IPS DF 4.7 (cell line): ENCODE measurements around the gene ZNF700.
"Not testable (repeated sequence)": the region's sequence is repeated elsewhere in the genome, so short reads cannot be mapped to it uniquely, and the experiment has no call there.

Experiments used
- DNase-seq: peaks from one replicate; pipeline ENCODE4 v3.0.0-alpha.2; 2013; ENCODE audit warnings: low spot score; ENCODE audit errors: extremely low read depth

Gene ZNF700

GRCh38 chr19:11938383-11938782 lies 13.5 kb downstream of the ZNF700 start:
- not testable (repeated sequence) for DNase-seq

- DNase-seq, result not testable (repeated sequence)
These were observed 16.5 kb downstream of the ZNF700 start for GRCh38 chr19:11941361-11941887.

- DNase-seq, result no peak
These were observed 17.3 kb downstream of the ZNF700 start for GRCh38 chr19:11942008-11942842.

GRCh38 chr19:11942843-11943108 lies 17.9 kb downstream of the ZNF700 start:
- DNase-seq, result no peak

- DNase-seq, result no peak
These were observed 19.7 kb downstream of the ZNF700 start for GRCh38 chr19:11944656-11945055.

- no peak for DNase-seq
These were observed 23.7 kb downstream of the ZNF700 start for GRCh38 chr19:11948646-11949045.

- no peak for DNase-seq
These were observed 24.3 kb downstream of the ZNF700 start for GRCh38 chr19:11949201-11949600.

- not testable (repeated sequence) for DNase-seq
These were observed 24.7 kb downstream of the ZNF700 start for GRCh38 chr19:11949614-11950080.

GRCh38 chr19:11950312-11950711 lies 25.4 kb downstream of the ZNF700 start:
- no peak for DNase-seq

GRCh38 chr19:11963566-11964355 lies 38.9 kb downstream of the ZNF700 start:
- DNase-seq, result no peak

- DNase-seq, result no peak
These were observed 39.6 kb downstream of the ZNF700 start for GRCh38 chr19:11964496-11964857.

- peak; percentile 89 for DNase-seq
These were observed 40.1 kb downstream of the ZNF700 start, which contains the start of gene ZNF763 for GRCh38 chr19:11964858-11965645. Gene ZNF763 (plus strand): TSS chr19:11965040. CDS start chr19:11965209, 169 bp downstream.

- DNase-seq, result no peak
These were observed 45.3 kb downstream of the ZNF700 start for GRCh38 chr19:11970174-11970573.

GRCh38 chr19:11971041-11971440 lies 46.1 kb downstream of the ZNF700 start:
- no peak for DNase-seq

- DNase-seq, result no peak
These were observed 48.3 kb downstream of the ZNF700 start for GRCh38 chr19:11973019-11973810.

- DNase-seq, result no peak
These were observed 53.7 kb downstream of the ZNF700 start for GRCh38 chr19:11978492-11979100.

GRCh38 chr19:11979527-11979926 lies 54.6 kb downstream of the ZNF700 start:
- no peak for DNase-seq

GRCh38 chr19:11982526-11982925 lies 57.6 kb downstream of the ZNF700 start:
- DNase-seq, result no peak

GRCh38 chr19:11984986-11985385 lies 60.1 kb downstream of the ZNF700 start:
- no peak for DNase-seq

GRCh38 chr19:11986754-11987153 lies 61.8 kb downstream of the ZNF700 start:
- DNase-seq, result no peak
